ENCODE results near the gene DZIP1L. TPM values are rescaled to one million over a fixed set of nuclear protein-coding genes. Genes with fewer than 3 reads are reported as not detected.

DZIP1L gene
- total and polyA plus RNA-seq, 2 experiments from 2014 or later = 10.6 to 19.5 TPM

- TF ChIP-seq, protein P1, sequence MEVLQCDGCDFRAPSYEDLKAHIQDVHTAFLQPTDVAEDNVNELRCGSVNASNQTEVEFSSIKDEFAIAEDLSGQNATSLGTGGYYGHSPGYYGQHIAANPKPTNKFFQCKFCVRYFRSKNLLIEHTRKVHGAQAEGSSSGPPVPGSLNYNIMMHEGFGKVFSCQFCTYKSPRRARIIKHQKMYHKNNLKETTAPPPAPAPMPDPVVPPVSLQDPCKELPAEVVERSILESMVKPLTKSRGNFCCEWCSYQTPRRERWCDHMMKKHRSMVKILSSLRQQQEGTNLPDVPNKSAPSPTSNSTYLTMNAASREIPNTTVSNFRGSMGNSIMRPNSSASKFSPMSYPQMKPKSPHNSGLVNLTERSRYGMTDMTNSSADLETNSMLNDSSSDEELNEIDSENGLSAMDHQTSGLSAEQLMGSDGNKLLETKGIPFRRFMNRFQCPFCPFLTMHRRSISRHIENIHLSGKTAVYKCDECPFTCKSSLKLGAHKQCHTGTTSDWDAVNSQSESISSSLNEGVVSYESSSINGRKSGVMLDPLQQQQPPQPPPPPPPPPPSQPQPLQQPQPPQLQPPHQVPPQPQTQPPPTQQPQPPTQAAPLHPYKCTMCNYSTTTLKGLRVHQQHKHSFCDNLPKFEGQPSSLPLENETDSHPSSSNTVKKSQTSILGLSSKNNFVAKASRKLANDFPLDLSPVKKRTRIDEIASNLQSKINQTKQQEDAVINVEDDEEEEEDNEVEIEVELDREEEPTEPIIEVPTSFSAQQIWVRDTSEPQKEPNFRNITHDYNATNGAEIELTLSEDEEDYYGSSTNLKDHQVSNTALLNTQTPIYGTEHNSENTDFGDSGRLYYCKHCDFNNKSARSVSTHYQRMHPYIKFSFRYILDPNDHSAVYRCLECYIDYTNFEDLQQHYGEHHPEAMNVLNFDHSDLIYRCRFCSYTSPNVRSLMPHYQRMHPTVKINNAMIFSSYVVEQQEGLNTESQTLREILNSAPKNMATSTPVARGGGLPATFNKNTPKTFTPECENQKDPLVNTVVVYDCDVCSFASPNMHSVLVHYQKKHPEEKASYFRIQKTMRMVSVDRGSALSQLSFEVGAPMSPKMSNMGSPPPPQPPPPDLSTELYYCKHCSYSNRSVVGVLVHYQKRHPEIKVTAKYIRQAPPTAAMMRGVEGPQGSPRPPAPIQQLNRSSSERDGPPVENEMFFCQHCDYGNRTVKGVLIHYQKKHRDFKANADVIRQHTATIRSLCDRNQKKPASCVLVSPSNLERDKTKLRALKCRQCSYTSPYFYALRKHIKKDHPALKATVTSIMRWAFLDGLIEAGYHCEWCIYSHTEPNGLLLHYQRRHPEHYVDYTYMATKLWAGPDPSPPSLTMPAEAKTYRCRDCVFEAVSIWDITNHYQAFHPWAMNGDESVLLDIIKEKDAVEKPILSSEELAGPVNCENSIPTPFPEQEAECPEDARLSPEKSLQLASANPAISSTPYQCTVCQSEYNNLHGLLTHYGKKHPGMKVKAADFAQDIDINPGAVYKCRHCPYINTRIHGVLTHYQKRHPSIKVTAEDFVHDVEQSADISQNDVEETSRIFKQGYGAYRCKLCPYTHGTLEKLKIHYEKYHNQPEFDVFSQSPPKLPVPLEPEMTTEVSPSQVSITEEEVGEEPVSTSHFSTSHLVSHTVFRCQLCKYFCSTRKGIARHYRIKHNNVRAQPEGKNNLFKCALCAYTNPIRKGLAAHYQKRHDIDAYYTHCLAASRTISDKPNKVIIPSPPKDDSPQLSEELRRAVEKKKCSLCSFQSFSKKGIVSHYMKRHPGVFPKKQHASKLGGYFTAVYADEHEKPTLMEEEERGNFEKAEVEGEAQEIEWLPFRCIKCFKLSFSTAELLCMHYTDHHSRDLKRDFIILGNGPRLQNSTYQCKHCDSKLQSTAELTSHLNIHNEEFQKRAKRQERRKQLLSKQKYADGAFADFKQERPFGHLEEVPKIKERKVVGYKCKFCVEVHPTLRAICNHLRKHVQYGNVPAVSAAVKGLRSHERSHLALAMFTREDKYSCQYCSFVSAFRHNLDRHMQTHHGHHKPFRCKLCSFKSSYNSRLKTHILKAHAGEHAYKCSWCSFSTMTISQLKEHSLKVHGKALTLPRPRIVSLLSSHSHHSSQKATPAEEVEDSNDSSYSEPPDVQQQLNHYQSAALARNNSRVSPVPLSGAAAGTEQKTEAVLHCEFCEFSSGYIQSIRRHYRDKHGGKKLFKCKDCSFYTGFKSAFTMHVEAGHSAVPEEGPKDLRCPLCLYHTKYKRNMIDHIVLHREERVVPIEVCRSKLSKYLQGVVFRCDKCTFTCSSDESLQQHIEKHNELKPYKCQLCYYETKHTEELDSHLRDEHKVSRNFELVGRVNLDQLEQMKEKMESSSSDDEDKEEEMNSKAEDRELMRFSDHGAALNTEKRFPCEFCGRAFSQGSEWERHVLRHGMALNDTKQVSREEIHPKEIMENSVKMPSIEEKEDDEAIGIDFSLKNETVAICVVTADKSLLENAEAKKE (CRISPR knock-in tag; IDR thresholded peaks at IDR 0.05) = no peak
- TF ChIP-seq JUNB (IDR thresholded peaks at IDR 0.05; ENCODE audit: unreplicated experiment) = no peak
Observed at GRCh38 chr3:138043266-138044029, 72.0 kb downstream of the DZIP1L start (continued).

GRCh38 chr3:138042043-138042442 lies 73.4 kb downstream of the DZIP1L start:
- Histone ChIP-seq H2AFZ (no peak overlapping the region), H3K27ac (ENCODE audit: low read depth) (no peak overlapping the region), H3K9me2 (ENCODE audit: insufficient read depth) (peaks cover 8% of the 10 kb centered on the region), H3F3A (replicated peaks; ENCODE audit: low read depth) (no peaks in the 10 kb centered on the region), H3K79me2 (replicated peaks; ENCODE audit: insufficient read depth) (no peaks in the 10 kb centered on the region), H3K4me3 (no peak overlapping the region), H4K20me1 (replicated peaks; ENCODE audit: insufficient read depth) (no peaks in the 10 kb centered on the region), H3K36me3 (ENCODE audit: insufficient read depth) (no peaks in the 10 kb centered on the region), H3K4me2 (no peak overlapping the region), H3K27me3 (ENCODE audit: insufficient read depth) (no peaks in the 10 kb centered on the region), H3K4me1 (ENCODE audit: insufficient read depth) (peaks cover 8% of the 10 kb centered on the region)
- no peaks in the 10 kb centered on the region for H3K9me3 Mint-ChIP-seq
- no peaks in the 10 kb centered on the region for H3K36me3 Mint-ChIP-seq (ENCODE audit: low read depth)
- no peak overlapping the region for H3K4me3 Mint-ChIP-seq
- ATAC-seq = no peak
- H3K4me1 Mint-ChIP-seq = peaks cover 7% of the 10 kb centered on the region; the same call in 2 of the 3 replicates
- no peak overlapping the region; the same call in 1 of the 2 replicates for H3K27ac Mint-ChIP-seq
- no peak for DNase-seq (ENCODE audit: low spot score)
- H3K27me3 Mint-ChIP-seq (ENCODE audit: insufficient read depth, low read depth, poor library complexity) = no peaks in the 10 kb centered on the region
- no peak for TF ChIP-seq CREB1 (CRISPR knock-in tag; IDR thresholded peaks at IDR 0.05; ENCODE audit: low read depth)
- TF ChIP-seq NANOG (IDR thresholded peaks at IDR 0.05; ENCODE audit: borderline replicate concordance) = no peak
- no peak for TF ChIP-seq ZNF331 (CRISPR knock-in tag; IDR thresholded peaks at IDR 0.05; ENCODE audit: low read depth)
- TF ChIP-seq, protein P2, sequence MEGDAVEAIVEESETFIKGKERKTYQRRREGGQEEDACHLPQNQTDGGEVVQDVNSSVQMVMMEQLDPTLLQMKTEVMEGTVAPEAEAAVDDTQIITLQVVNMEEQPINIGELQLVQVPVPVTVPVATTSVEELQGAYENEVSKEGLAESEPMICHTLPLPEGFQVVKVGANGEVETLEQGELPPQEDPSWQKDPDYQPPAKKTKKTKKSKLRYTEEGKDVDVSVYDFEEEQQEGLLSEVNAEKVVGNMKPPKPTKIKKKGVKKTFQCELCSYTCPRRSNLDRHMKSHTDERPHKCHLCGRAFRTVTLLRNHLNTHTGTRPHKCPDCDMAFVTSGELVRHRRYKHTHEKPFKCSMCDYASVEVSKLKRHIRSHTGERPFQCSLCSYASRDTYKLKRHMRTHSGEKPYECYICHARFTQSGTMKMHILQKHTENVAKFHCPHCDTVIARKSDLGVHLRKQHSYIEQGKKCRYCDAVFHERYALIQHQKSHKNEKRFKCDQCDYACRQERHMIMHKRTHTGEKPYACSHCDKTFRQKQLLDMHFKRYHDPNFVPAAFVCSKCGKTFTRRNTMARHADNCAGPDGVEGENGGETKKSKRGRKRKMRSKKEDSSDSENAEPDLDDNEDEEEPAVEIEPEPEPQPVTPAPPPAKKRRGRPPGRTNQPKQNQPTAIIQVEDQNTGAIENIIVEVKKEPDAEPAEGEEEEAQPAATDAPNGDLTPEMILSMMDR (conservative IDR thresholded peaks at IDR 0.05; ENCODE audit: low read depth in 2 of 2) = no peak
- TF ChIP-seq EZH2phosphoT487 (IDR thresholded peaks at IDR 0.05; ENCODE audit: unreplicated experiment) = no peak
- no peak for TF ChIP-seq JUNB (IDR thresholded peaks at IDR 0.05; ENCODE audit: unreplicated experiment)
- TF ChIP-seq ZNF114 (CRISPR knock-in tag; IDR thresholded peaks at IDR 0.05) = no peak
- no peak for TF ChIP-seq STAT1 (IDR thresholded peaks at IDR 0.05; ENCODE audit: unreplicated experiment)
- TF ChIP-seq POLR2AphosphoS5 (IDR thresholded peaks at IDR 0.05; ENCODE audit: low read depth) = no peak

Measured in GM23338 (cell line).